ENCODE data around the gene TECPR2. TPM values are rescaled to one million over a fixed set of nuclear protein-coding genes. Genes with fewer than 3 reads are reported as not detected.

The TECPR2 gene
- total and polyA plus RNA-seq, 10 donors = 1.1 to 46.6 (median 26.7) TPM

DNA sequence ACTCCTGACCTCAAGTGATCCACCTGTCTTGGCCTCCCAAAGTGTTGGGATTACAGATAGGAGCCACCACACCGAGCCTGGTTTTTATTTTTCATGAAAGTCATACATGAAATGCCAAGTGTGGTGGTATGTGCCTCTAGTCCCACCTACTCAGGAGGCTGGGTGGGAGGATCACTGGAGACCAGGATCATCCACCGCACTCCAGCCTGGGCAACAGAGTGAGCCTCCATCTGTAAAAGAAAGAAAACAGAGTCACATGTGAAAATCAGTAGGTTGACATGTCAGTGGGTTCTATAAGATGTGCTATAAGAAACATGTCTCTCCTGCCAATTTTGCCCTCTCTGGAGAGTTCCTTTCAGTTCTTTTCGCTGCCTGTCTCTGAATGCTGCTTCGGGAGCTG lies 118.6 kb downstream of the TECPR2 start:
- no peak overlapping the region for H3K27ac ChIP-seq
- DNase-seq = peak; percentile 5
- H3K4me3 ChIP-seq = no peak overlapping the region
- intact Hi-C loops (cut with DNase I; ENCODE audit: low total_unique reads) = no loop called here
- H3K4me1 ChIP-seq = peaks cover 0 to 10% (median 6%) of the 10 kb centered on the region in 6 donors
- H3K27me3 ChIP-seq (replicated peaks in 1 of 7) = no peaks in the 10 kb centered on the region
- peaks cover 0 to 47% (median 0%) of the 10 kb centered on the region in 6 donors for H3K36me3 ChIP-seq
- TF ChIP-seq POLR2A (IDR thresholded peaks at IDR 0.05) (no peak), POLR2AphosphoS5 (IDR thresholded peaks at IDR 0.05) (no peak)
- TF ChIP-seq, protein P1, sequence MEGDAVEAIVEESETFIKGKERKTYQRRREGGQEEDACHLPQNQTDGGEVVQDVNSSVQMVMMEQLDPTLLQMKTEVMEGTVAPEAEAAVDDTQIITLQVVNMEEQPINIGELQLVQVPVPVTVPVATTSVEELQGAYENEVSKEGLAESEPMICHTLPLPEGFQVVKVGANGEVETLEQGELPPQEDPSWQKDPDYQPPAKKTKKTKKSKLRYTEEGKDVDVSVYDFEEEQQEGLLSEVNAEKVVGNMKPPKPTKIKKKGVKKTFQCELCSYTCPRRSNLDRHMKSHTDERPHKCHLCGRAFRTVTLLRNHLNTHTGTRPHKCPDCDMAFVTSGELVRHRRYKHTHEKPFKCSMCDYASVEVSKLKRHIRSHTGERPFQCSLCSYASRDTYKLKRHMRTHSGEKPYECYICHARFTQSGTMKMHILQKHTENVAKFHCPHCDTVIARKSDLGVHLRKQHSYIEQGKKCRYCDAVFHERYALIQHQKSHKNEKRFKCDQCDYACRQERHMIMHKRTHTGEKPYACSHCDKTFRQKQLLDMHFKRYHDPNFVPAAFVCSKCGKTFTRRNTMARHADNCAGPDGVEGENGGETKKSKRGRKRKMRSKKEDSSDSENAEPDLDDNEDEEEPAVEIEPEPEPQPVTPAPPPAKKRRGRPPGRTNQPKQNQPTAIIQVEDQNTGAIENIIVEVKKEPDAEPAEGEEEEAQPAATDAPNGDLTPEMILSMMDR (IDR thresholded peaks at IDR 0.05 in 8 of 11, conservative IDR thresholded peaks at IDR 0.05 in 3 of 11) = no peak
- 95 to 100% (median 97%) methylated on average over 4 of the region's 4 CpGs for WGBS, 5 donors
- peaks cover 0 to 9% (median 5%) of the 10 kb centered on the region in 8 donors for H3K9me3 ChIP-seq

DNA sequence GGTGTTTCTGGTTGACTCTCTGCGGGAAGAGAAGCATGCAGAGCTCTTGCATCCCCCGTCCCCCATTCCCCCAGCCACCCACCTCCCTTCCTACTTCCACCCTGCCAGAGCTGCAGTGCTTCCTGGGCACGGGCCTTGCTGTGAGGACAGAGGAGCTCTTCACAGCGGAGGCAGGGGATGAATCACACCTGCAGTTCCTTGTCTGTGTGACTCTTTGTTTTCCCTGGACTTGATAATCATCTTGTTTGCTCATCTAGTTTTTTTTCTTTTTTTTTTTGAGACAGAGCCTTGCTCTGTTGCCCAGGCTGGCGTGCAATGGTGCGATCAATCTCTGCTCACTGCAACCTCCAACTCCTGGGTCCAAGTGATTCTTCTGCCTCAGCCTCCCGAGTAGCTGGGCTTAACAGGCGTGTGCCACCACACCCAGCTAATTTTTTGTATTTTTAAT lies 119.1 kb downstream of the TECPR2 start:
- DNase-seq = peak; percentile 45
- TF ChIP-seq, protein P1 (IDR thresholded peaks at IDR 0.05 in 8 of 11, conservative IDR thresholded peaks at IDR 0.05 in 3 of 11) = no peak
- no peak for TF ChIP-seq POLR2A (IDR thresholded peaks at IDR 0.05)
- TF ChIP-seq POLR2AphosphoS5 (IDR thresholded peaks at IDR 0.05) = no peak
- no peak overlapping the region for H3K4me3 ChIP-seq
- H3K4me1 ChIP-seq = peaks cover 0 to 10% (median 6%) of the 10 kb centered on the region in 6 donors
- intact Hi-C loops (cut with DNase I; ENCODE audit: low total_unique reads) = no loop called here
- WGBS, 5 donors = 90 to 94% (median 91%) methylated on average over 8 of the region's 8 CpGs
- H3K27ac ChIP-seq = no peak overlapping the region
- H3K9me3 ChIP-seq = peaks cover 0 to 9% (median 5%) of the 10 kb centered on the region in 8 donors
- no peaks in the 10 kb centered on the region for H3K27me3 ChIP-seq (replicated peaks in 1 of 7)
- H3K36me3 ChIP-seq = peaks cover 0 to 47% (median 0%) of the 10 kb centered on the region in 6 donors

DNA sequence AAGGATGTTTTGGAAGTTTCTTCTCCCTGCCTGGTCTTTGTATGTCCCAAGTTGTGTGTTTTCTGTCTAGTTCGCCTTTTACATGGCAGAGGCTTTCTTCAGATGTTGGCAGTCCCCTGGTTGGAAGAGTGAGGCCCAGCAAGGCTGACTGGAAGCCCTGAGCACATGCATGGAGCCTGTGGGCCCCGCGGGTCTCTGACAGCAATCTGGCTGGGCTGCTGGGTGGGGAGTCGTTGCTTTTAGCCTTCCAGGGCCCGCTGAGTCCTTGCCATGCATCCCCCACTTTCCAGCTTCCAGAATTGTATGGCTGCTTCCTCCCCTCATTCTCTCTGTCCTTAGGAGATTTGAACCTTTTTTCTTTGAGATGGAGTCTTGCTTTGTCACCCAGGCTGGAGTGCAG lies 121.6 kb downstream of the TECPR2 start:
- peaks cover 0 to 52% (median 0%) of the 10 kb centered on the region in 6 donors for H3K36me3 ChIP-seq
- TF ChIP-seq, protein P1 (IDR thresholded peaks at IDR 0.05 in 8 of 11, conservative IDR thresholded peaks at IDR 0.05 in 3 of 11) = no peak
- no peak for TF ChIP-seq POLR2AphosphoS5 (IDR thresholded peaks at IDR 0.05)
- no peak for TF ChIP-seq POLR2A (IDR thresholded peaks at IDR 0.05)
- H3K9me3 ChIP-seq = peaks cover 0 to 9% (median 5%) of the 10 kb centered on the region in 8 donors
- no peak overlapping the region for H3K27ac ChIP-seq
- 71 to 97% (median 87%) methylated on average over 3 to 5 of the region's 5 CpGs for WGBS, 5 donors
- no peaks in the 10 kb centered on the region for H3K27me3 ChIP-seq (replicated peaks in 1 of 7)
- no peak overlapping the region for H3K4me3 ChIP-seq
- H3K4me1 ChIP-seq = peaks cover 0 to 8% (median 6%) of the 10 kb centered on the region in 6 donors
- DNase-seq = no peak
- intact Hi-C loops (cut with DNase I; ENCODE audit: low total_unique reads) = no loop called here

DNA sequence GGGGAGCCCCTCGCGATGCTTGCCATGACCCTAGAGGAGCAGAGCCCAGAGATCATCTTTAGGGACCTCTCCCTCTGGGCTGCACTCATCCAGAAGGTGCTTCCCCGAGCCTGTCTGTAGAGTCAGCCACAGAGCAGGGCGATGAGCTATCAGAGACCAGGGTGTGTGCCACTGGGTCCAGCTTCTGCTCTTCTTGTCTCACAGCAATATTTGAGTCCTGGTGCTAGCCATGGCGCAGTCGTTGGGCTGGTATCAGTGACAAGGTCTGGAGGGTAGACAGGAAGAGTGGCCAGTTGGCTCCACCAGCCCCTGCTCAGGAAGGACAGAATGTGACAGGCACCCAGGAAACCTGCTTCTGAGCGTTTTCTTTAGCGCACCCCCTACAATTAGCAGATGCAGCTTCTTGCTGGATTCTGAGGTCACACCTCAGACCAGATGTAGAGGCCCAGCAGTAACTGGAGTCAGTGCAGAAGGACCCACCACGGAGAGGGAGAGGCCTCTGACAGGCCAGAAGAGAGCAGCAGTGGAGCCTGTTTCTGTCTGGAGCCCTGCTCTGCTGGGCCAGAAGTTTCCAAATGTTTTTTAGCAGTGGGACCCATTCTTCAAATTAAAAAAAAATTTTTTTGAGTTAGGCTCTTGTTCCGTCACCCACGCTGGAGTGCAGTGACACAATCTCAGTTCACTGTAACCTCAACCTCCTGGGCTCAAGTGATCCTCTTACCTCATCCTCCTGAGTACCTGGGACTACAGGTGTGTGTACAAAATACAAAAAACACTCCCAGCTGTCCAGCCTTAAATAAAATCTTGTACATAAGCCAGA lies 123.2 kb downstream of the TECPR2 start:
- Histone ChIP-seq H3K9me3 (peaks cover 0 to 9% (median 5%) of the 10 kb centered on the region in 8 donors), H3K4me1 (no peaks in the 10 kb centered on the region), H3K27me3 (replicated peaks in 1 of 7) (no peaks in the 10 kb centered on the region), H3K27ac (no peak overlapping the region), H3K36me3 (peaks cover 0 to 61% (median 0%) of the 10 kb centered on the region in 6 donors), H3K4me3 (no peak overlapping the region)
- TF ChIP-seq, protein P1 (IDR thresholded peaks at IDR 0.05 in 8 of 11, conservative IDR thresholded peaks at IDR 0.05 in 3 of 11) = no peak
- no peak for TF ChIP-seq POLR2A (IDR thresholded peaks at IDR 0.05)
- no peak for TF ChIP-seq POLR2AphosphoS5 (IDR thresholded peaks at IDR 0.05)
- intact Hi-C loops (cut with DNase I; ENCODE audit: low total_unique reads) = no loop called here
- peak; percentile 41 for DNase-seq
- 90 to 95% (median 92%) methylated on average over 11 of the region's 11 CpGs for WGBS, 5 donors

All from spleen (tissue), 11 donors.